GM12873 (cell line): ENCODE measurements around the gene SPATA45.

ENCODE experiments used
- CTCF ChIP-seq: IDR thresholded peaks from 2 replicates; pipeline ENCODE4 v1.5.1; 2012; ENCODE audit warnings: low read depth, mild to moderate bottlenecking, moderate library complexity, low read length, control low read depth; ENCODE audit not compliant: insufficient read depth; ENCODE audit errors: missing control alignments

Gene SPATA45

GRCh38 chr1:212867192-212867591 is 19.7 kb upstream of the SPATA45 start:
- TF ChIP-seq CTCF: no peak

DNA sequence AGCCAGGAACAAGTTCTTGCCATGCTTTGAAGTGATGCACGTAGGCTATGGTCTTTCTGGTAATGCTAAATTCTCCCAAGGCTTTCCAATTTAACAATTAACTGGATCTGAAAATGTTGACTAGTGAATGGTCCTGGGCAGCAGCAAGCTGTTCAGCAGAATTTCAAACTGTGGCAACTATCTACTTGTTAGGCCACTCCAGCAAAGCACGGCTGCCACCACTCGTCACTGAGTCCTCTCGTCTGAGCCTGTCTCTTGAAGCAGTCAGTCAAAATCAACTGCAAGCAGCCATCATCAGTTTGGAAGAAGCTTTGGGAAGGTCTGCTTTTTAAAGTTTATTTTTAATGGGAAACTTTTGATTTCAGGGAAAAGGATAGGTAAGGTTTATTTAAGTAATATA is 16.8 kb upstream of the SPATA45 start:
- no peak for TF ChIP-seq CTCF

GRCh38 chr1:212862111-212862690 is 14.8 kb upstream of the SPATA45 start:
- TF ChIP-seq CTCF: no peak

DNA sequence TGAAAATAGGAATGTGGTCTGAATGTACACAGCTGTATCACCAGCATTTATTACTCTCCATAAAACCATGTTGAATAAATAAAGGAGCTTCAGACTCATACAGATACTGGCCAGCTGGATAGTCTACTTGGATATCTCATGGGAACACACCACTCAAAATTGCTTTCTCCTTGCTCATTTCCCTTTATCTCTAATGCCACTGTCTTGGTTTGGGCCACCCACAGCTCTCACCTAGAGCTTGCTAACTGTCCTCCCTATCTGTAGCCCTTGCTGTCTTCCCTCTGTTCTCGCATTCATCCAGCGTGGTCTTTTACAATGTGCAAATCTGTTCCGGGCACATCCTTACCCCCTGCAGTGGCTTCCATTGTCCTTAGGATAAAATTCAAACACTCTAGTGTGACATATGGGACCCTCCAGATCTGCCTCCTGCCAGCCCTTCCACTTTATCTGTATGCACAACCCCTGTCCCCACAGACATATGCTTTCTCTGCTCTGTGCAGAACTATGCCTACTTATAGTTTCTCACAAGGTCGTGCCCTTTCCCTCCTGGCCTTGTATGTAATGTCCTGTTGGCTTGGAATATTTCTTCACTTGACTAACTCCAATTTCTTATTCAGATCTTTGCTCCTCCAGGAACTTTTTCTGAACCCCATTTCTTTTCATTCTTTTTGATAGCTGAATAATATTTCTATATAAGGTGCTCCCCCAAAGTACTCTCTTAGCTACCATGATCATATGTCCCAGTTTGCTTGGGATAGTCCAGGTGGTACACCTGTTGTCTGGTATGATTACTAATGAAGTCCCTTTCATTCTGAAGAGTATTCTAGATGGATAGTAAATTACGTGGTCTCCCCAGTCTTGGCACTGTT is 13.5 kb upstream of the SPATA45 start:
- no peak for TF ChIP-seq CTCF

- no peak for TF ChIP-seq CTCF
Measured at GRCh38 chr1:212858461-212859265, 11.2 kb upstream of the SPATA45 start.

GRCh38 chr1:212857992-212858460 is 10.6 kb upstream of the SPATA45 start, which contains the start of gene FLVCR1:
FLVCR1 (plus strand) TSS chr1:212858275; CDS start chr1:212858453, 178 bp downstream.
- TF ChIP-seq CTCF: no peak

GRCh38 chr1:212856755-212857154 is 9.3 kb upstream of the SPATA45 start:
- no peak for TF ChIP-seq CTCF
